ENCODE measurements around the gene SAMSN1. TPM values are rescaled to one million over a fixed set of nuclear protein-coding genes. Genes with fewer than 3 reads are reported as not detected.

The SAMSN1 gene
- polyA plus RNA-seq, 1 of the 3 experiments (the other 2 are of a cell fraction) = not detected

- H3K4me2 ChIP-seq = no peak overlapping the region
- no peak for DNase-seq
- no peaks in the 10 kb centered on the region for H3K9me2 ChIP-seq
- H3K4me3 ChIP-seq (ENCODE audit: low read depth in 2 of 2, low read length in 1 of 2) = no peak overlapping the region
- WGBS (ENCODE audit: low lambda C conversion rate) = 0% methylated on average over 2 of the region's 2 CpGs
- H3K9ac ChIP-seq = no peak overlapping the region
- no peaks in the 10 kb centered on the region for H3K79me2 ChIP-seq (ENCODE audit: insufficient read depth)
- TF ChIP-seq IRF3 (IDR thresholded peaks at IDR 0.05; ENCODE audit: low read depth, low read length) = no peak
- no peak for TF ChIP-seq RCOR1 (IDR thresholded peaks at IDR 0.05; ENCODE audit: low read length)
- no peak for TF ChIP-seq RAD21 (IDR thresholded peaks at IDR 0.05; ENCODE audit: low read length)
- no peak for TF ChIP-seq TCF12 (IDR thresholded peaks at IDR 0.05)
- TF ChIP-seq, protein P1, sequence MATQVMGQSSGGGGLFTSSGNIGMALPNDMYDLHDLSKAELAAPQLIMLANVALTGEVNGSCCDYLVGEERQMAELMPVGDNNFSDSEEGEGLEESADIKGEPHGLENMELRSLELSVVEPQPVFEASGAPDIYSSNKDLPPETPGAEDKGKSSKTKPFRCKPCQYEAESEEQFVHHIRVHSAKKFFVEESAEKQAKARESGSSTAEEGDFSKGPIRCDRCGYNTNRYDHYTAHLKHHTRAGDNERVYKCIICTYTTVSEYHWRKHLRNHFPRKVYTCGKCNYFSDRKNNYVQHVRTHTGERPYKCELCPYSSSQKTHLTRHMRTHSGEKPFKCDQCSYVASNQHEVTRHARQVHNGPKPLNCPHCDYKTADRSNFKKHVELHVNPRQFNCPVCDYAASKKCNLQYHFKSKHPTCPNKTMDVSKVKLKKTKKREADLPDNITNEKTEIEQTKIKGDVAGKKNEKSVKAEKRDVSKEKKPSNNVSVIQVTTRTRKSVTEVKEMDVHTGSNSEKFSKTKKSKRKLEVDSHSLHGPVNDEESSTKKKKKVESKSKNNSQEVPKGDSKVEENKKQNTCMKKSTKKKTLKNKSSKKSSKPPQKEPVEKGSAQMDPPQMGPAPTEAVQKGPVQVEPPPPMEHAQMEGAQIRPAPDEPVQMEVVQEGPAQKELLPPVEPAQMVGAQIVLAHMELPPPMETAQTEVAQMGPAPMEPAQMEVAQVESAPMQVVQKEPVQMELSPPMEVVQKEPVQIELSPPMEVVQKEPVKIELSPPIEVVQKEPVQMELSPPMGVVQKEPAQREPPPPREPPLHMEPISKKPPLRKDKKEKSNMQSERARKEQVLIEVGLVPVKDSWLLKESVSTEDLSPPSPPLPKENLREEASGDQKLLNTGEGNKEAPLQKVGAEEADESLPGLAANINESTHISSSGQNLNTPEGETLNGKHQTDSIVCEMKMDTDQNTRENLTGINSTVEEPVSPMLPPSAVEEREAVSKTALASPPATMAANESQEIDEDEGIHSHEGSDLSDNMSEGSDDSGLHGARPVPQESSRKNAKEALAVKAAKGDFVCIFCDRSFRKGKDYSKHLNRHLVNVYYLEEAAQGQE (IDR thresholded peaks at IDR 0.05; ENCODE audit: low read depth, low read length) = no peak
- TF ChIP-seq EP300 (IDR thresholded peaks at IDR 0.05; ENCODE audit: borderline replicate concordance in 1 of 2, low read depth in 1 of 2, low read length in 1 of 2) = no peak
- TF ChIP-seq SIN3A (IDR thresholded peaks at IDR 0.05; ENCODE audit: borderline replicate concordance, low read depth, low read length) = no peak
- no peak for TF ChIP-seq ELF1 (IDR thresholded peaks at IDR 0.05)
- TF ChIP-seq YY1 (IDR thresholded peaks at IDR 0.05; ENCODE audit: low read depth) = no peak
- no peak for TF ChIP-seq USF1 (IDR thresholded peaks at IDR 0.05; ENCODE audit: borderline replicate concordance, low read depth)
- TF ChIP-seq TAF1 (IDR thresholded peaks at IDR 0.05; ENCODE audit: borderline replicate concordance, low read depth, low read length) = no peak
- TF ChIP-seq MXI1 (IDR thresholded peaks at IDR 0.05; ENCODE audit: low read depth, low read length) = no peak
- TF ChIP-seq MAX (IDR thresholded peaks at IDR 0.05; ENCODE audit: low read depth) = no peak
- no peak for TF ChIP-seq GABPA (IDR thresholded peaks at IDR 0.05; ENCODE audit: low read depth)
- TF ChIP-seq FOXM1 (IDR thresholded peaks at IDR 0.05; ENCODE audit: low read depth) = no peak
- no peak for TF ChIP-seq POLR2AphosphoS5 (IDR thresholded peaks at IDR 0.05; ENCODE audit: low read depth, low read length)
- TF ChIP-seq MEF2A (IDR thresholded peaks at IDR 0.05; ENCODE audit: borderline replicate concordance, low read depth) = no peak
- no peak for TF ChIP-seq TEAD4 (IDR thresholded peaks at IDR 0.05; ENCODE audit: borderline replicate concordance, insufficient read depth)
- no peaks in the 10 kb centered on the region for H4K20me1 ChIP-seq (ENCODE audit: insufficient read depth)
- no peak overlapping the region for H2AFZ ChIP-seq (ENCODE audit: low read depth)
- no peaks in the 10 kb centered on the region for H3F3A ChIP-seq (replicated peaks; ENCODE audit: insufficient read depth)
- ChIA-PET POLR2A (no interaction called here), CTCF (no interaction called here)
- no peaks in the 10 kb centered on the region for H3K9me3 ChIP-seq
- no peaks in the 10 kb centered on the region for H3K4me1 ChIP-seq (ENCODE audit: control insufficient read depth in 1 of 2, insufficient read depth in 2 of 2, low read depth in 1 of 2, low read length in 1 of 2)
- no peaks in the 10 kb centered on the region for H3K36me3 ChIP-seq (replicated peaks in 1 of 2; ENCODE audit: control insufficient read depth in 1 of 2, insufficient read depth in 2 of 2, low read length in 1 of 2)
- no peaks in the 10 kb centered on the region for H3K27me3 ChIP-seq (ENCODE audit: insufficient read depth)
- H3K27ac ChIP-seq (ENCODE audit: low read depth in 2 of 2, low read length in 1 of 2) = no peak overlapping the region
These were observed 48.9 kb upstream of the SAMSN1 start for GRCh38 chr21:14594967-14595366.

Measured in SK-N-SH (cell line).